Effector CD4-positive, alpha-beta T cell (primary cell): ENCODE measurements around the gene FEM1B.

Source experiments
- DNase-seq: peaks from one replicate; pipeline ENCODE4 v3.0.0-alpha.2; 2020

Gene FEM1B

DNA sequence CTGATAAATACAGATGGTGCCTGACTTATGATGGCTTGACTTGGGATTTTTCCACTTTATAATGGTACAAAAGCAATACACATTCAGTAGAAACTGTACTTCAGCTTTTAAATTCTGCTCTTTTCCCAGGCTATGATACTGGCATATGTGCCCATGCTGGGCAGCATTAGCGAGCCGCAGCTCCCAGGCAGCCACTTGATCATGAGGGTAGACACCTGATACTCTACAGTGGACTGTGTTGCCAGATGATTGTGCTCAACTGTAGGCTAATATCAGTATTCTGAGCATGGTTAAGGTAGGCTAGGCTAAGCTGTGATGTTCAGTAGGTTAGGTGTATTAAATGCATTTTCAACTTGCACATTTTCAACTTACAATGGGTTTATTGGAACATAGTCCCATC lies 17.7 kb upstream of the FEM1B start:
- no peak for DNase-seq

DNA sequence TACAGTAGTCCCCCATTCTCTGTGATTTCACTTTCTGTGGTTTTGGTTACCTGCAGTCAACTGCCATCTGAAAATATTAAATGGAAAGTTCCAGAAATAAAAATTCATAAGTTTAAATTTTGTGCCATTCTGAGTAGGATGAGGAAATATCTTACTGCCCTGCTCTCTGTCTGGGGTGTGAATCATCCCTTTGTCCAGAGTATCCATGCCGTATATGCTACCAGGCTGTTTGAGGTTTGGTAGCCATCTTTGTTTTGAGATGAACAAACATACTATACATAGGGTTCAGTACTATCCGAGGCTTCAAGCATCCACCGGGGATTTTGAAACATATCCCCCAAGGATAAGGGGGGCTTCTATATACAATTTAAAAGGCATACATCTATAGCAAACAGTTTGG lies 16.3 kb upstream of the FEM1B start:
- DNase-seq = no peak

DNA sequence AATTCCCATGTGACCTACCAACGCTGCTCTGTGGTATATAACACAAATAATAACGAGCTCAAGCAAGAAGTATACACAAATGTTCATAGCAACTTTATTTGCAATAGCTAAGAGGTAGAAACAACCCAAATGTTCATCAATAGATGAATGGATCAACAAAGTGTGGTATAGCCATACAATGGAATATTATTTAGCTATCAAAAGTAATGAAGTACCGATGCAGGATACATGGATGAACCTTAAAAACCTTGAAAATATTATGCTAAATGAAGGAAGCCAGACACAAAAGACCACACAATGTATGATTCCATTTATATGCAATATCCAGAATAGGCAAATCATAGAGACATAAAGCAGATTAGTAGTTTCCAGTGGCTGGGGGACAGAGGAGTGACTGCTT lies 15.6 kb upstream of the FEM1B start:
- no peak for DNase-seq

DNA sequence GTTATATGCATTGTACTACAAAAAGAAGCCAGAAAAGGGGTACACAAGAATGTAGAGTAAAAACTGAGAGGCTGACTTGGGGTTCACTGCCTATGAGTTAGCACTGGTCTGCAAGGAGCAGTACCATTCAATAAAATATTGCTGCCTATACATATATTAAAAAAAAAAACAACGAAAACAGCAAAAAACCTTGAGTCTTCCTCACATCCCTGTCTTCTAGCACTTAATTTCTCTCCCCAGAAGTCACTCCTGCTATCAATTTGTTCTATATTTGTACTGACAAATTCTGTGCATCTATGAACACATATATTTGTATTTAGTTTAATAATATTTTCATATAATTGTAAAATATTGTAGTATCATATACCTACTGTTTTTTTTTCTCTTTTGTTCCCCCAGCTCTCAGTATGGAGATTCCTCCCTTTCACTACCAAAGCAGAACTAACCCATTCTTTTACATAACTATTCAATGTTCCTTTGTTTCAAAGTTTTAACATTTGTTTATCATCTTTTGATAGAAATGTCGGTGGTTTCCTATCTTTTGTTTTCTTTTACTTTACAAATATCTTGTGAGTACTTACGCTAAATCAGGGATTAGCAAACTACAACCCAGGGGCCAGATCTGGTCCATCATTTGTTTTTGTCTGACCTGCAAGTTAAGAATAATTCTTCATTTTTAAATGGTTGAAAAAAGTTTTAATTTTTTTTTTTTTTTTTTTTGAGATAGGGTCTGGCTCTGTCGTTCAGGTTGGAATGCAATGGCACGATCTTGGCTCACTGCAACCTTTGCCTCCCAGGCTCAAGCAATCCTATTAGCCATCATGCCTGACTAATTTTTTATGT lies 14.8 kb upstream of the FEM1B start:
- no peak for DNase-seq

DNA sequence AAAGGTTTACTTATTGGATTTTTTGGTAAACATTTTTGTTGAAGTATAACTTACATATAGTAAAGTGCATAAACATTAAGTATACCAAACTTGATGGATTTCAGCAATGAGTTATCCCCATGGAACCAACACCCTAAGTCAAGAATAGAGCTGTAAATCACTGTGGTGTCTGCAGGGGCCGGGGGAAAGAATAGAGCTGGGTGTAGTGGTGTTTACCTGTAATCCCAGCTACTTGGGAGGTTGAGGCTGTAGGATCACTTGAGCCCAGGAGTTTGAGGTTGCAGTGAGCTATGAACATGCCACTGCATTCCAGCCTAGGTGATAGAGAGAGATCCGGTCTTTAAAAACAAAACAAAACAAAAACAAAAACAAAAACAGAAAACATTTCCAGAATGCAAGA lies 13.3 kb upstream of the FEM1B start:
- no peak for DNase-seq

DNA sequence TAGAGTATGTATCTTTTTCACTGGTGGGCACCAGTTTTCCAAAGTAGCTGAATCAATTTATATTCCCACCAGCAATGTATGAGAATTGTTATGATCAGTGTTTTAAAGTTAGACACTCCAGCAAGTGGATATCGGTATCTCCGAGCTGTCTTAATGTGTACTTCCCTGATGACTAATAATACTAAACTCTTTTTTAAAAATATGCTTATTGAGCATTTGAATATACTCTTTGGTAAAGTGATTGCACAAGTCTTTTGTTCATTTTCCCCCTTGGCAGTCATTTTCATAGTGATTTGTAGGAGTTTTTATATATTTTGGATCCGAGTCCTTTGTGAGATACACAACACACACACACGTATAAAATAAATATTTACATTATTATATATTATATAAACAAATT lies 12.5 kb upstream of the FEM1B start:
- DNase-seq = no peak

DNA sequence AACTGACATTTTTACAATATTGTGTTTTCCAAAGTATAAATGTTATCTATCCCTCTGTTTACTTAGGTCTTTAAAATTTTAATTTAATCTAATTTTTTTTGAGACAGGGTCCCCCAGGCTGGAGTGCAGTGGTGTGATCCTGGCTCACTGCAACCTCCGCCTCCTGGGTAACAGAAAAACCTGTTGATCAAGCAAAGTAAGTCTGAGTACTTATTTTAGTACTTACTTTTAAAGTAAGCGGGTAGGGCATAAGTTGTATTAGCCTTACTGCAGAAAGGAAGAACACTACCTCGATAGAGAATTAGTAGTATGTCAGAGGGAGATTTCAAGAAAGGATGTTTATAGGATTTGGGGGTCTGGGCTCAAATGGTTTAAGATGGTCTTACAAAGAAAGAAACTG lies 11.9 kb upstream of the FEM1B start:
- DNase-seq = no peak

DNA sequence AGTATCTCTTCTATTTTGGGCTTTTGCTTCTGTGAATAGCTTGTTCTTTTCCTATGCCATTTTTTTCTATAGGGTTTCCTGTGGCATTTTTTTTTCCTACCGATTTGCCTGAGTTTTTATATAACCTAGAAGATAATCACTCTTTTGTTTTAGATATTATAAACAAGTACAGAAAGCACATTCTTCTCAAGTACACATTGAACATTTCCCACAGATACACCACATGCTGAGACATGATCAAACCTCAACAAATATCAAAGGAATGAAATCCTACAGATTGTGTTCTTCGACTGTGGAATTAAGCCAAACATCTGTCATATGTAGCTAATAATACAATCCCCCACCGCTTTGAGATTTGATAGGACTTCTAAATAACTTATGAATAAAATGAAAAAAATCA lies 9.1 kb upstream of the FEM1B start:
- DNase-seq = no peak

DNA sequence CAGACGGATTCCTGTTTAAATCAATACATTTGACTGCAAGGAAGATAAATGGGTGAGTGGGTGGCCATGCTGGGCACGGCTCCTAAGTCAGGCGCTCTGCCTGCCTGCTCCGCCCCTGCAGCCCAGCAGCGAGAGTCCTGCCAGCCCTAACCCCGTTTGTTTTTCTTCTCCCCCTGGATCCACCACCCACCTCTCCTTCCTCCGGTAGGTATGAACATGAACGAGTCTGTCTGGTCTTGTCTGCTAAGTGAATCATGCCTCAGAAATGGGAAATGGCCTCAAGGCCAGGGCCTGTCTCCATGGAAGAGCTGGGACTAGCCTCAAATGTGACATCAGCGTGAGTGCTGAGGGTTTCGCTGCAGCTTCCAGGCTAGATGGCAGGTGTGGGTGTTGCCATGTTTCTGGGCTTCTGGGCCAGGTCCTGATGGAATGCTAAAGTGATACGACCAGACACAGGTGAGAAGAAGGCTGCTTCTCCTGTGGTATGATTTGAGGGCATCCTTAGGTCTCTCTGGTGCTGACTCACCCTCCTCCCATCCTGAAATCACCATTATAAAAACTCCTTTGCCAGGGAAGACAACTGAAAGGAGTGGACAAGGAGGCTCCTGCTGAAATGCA lies 5.6 kb upstream of the FEM1B start:
- no peak for DNase-seq

DNA sequence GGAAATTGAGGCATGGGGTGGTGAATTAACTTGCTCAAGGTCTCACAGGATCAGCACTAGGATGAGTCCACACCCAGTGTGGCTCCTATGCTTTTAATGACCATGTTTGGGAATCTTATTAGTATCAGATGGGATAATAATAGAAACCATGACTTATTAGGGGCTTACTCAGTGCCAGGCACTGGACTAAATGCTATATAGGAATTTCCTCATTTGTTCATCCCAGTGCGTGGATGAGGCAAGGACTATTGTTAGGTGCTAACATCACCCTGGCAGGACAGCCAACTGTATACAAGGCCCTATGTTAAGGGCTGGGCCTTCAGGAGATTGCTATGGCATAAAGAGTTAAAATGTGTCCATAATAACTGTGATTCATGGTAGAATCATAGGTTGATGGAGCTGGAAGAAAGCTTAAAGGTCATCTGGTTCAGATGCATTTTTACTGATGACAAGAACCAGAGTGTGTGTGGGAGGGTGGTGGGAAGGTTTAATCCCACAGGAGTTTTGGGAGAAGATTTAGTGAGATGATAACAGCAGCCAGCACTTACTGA lies 4.7 kb upstream of the FEM1B start:
- DNase-seq = no peak

DNA sequence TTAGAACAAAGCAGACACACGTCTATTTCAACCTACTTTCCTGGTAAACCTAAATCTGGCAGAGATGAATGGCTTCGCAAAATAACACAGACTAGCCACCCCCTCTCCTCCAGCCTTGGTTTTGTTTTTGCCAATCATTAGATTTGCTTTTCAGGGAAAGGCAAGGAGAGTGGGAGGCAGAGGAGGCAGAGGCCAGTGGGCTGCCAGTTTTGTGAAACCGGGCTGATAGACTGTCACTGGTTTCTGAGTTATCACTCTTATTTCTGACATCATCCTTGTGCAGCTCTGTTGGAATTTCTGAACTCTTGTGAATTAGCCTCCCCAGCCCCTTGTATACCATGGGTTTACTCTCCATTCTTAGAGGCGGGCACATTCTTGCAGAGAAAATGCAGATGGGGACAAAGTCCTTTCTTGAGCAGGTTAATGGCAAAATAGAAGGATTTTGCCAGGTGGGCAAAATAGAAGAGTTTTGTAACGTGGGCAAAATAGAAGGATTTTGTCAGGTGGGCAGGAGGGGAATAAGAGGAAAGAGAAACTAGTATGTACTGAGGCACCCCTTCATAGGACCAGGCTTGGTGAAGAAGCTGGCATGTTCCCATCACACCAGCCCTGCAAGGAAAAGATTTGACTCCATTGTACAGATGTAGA lies 3.2 kb upstream of the FEM1B start:
- no peak for DNase-seq

DNA sequence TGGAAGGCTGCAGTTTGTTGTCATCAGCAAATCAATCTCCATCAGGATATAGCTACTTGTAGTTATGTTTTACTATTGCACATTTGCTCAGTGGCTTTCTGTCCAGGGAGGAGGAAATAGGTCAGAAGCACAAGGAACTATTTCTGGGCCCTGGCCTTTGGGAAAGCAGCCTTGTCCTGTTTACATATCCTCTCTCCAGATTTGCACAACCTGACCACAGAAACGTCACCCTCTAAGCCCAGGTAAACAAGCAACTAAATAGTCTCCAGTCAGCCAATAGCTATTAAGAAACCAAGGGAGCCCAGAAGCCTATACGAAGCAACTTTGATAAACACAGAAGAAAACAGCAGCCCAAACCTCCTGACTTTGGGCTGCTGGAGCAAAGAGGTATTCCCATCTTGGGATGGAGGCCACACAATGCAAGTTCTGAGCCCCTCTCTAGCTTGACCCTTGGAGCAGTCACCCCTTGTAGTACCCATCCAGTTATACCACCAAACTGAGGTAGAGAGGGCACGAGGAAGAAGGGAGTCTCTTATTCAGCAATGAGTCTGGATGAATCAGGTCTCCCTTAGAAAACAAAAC lies 2.3 kb upstream of the FEM1B start:
- no peak for DNase-seq

DNA sequence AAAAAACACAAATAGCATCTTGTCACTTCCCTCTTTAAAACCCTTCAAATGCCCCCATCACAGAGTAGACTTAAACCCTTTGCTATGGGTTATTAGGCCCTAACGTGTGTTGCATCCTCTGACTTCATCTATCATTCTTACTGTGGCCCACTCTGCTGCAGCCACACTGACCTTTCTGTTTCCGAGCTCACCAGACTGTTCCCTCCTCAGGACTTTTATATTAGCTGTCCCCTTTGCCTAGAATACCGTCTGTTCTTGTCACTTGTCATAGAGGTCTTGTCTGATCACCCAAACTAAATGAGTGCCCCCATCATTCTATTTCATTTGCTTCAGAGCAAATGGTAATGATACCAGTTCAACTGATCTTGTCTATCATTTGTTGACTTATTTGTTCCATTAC lies 877 bp upstream of the FEM1B start:
- DNase-seq = no peak

DNA sequence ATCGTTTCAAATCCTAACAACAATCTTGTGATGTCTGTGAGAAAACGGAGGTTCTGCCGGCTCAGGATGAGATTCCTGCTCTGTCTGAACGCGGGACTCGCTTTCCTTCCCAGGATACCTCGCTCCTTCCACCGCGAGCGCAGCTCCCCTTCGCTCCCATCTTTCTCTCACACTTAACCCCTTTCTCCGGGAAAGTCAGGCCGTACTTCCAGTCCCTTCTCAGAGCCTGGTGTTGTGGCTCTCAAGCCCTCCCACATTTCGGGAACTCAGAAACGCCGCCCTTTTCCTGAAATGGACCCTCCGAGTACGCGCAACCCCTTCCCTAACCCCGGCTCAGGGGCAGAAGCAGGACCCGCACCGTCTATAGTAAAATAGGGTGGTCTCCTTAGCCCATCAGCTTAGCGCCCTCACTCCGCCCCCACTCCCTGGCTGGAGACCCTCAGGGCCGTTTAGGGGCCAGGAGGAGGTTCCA lies 378 bp upstream of the FEM1B start:
- DNase-seq = no peak

DNA sequence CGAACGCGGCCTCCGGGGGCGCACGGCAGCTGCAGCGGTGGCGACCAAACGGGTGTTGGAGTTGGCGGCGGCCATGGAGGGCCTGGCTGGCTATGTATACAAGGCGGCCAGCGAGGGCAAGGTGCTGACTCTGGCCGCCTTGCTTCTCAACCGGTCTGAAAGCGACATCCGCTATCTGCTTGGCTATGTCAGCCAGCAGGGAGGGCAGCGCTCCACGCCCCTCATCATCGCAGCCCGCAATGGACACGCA lies 725 bp downstream of the FEM1B start:
- DNase-seq = no peak

DNA sequence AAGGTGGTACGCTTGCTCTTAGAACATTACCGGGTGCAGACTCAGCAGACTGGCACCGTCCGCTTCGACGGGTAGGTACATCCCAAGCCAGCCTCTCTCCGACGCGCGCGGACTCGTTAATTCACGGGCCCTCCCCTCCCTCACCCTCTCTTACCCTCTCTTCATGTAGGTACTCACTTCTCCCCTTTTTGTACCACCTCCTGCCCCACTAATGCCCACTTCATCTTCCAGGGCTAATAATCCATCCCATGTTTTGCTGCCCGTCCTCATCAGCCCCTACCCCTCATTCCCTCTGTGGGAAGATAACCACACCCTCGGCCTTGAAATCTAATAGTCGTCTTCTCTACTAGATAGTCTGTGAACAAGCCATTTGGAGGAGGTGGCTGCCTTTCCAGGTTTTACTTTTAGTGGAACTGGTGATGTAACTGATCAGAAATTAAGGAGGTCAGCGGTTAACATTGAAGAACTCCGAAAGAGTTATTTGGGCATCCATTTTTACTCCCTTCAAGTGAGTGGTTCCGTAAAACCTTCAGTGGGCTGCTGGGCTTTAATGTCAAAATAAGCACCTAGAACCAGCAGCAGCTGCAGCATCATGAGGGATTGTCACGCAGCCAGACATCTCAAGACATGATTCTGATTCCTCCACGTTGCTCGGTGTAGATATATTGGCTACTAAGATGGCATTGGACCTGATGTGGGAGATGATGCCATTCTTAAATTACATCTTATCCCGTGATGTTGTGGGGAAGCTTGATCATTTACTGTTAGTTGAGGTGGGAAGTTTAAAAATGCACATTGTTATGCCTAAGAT lies 1.3 kb downstream of the FEM1B start:
- no peak for DNase-seq

DNA sequence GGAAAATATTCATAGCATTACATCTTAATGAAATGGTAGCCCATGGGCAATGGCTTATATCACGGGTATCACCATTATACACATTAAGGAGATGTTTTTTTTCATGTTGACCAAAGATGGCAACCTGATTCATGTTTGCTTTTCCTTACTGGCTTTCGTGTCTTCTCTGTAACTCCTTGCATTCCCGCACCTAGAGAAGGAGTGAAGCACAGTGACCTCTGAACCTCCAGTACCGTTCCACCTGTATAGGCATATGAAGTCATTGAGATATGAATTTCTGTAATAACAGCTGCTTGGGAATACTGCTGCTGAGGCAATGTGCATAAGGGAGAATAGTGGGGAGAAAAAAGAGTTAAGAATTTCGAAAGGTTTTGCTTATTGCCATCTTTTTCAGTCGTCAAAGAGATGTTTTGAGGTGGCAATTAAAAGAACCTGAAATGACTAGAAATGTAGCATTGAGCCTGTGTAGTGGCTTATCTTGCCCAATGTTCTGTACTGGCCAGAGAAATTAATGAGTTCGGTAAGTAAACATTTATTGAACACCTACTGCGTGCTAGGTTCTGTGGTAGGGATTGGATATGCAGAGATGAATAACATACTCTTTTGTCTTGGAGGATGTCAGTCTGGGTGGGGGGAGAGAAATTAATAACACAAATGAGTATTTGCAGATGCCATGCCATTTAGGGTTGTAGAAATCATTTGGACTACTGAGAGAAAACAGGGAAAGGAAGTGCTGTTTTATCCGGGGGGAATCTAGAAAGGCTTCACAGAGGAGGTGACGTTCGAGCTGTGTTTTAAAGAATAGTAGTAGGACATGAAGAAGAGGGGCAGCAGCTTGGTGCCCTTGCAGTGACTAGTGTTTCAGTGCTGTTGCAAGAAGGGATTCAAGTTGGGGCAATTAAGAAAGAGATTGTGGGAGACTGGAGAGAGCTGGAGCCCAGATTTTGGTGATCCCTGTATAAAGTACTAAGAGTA lies 2.5 kb downstream of the FEM1B start:
- DNase-seq = no peak

DNA sequence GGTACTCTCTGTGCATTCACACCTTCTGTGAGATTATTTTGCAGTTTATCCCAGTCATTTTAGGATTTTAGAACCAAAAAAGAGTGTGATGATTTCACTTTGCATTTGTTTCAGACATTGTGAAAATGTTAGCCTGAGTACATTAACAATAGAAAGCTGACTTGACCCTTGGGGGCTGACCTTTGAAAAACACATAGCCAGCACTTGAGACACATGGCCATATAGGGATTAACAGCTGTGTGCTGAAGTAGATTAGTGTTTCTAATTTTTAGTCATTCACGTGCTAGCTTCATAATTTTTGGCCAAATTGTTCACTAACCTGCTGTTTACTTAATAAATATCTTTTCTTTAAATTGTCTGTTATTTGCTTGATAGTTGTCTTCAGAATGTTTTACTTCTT lies 3.5 kb downstream of the FEM1B start:
- DNase-seq = no peak

DNA sequence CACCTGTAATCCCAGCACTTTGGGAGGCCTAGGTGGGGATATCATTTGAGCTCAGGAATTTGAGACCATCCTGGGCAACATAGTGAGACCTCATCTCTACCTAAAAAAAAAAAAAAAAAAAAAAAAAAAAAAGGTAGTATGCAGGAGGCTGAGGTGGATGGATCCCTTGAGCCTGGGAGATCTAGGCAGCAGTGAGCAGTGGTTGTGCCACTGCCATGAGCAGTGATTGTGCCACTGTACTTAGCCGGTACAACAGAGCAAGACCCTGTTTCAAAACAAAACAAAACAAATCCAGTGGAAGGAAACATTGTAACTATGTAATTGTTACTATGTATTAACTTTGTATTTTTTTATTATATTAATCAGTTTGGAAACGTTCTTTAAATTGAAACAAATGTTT lies 5.9 kb downstream of the FEM1B start:
- no peak for DNase-seq

DNA sequence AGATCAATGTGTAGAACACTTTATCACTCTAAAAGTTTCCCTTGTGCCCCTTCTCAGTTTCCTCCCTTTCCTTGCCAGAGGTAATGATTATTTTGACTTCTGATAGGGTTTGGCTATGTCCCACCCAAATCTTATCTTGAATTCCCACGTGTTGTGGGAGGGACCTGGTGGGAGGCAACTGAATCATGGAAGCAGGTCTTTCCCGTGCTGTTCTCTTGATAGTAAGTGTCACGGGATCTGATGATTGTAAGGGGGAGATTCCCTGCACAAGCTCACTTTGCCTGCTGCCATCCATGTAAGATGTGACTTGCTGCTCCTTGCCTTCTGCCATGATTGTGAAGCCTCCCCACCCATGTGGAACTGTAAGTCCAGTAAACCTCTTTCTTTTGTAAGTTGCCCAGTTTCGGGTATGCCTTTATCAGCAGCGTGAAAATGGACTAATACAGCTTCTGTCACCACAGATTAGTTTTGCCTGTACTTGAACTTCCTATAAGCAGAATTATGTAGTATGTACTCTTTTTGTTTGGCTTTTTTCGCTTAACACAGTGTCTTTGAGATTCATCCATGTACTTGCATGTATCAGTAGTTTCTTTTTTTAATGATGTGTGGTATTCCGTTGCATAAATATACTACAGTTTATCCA lies 7.2 kb downstream of the FEM1B start:
- DNase-seq = no peak
